C4-2B (cell line): ENCODE data around the gene TTLL7.

ENCODE experiments used
- CTCF ChIP-seq: fragments of 450-650 bp; conservative IDR thresholded peaks from 2 replicates; pipeline ENCODE4 v1.5.1; 2017; ENCODE audit warnings: mild to moderate bottlenecking
- ZFX ChIP-seq: fragments of 450-650 bp; IDR thresholded peaks from 2 replicates; pipeline ENCODE4 v1.6.1; 2017

- 0 out of 2 replicates have a peak, but pooled peaks have one; percentile 6 for TF ChIP-seq CTCF
- TF ChIP-seq ZFX, result no peak
These were observed 56.0 kb downstream of the TTLL7 start for GRCh38 chr1:83942914-83943313.
